Transverse colon (tissue), 4 donors: ENCODE results near the gene CLECL1. TPM values are rescaled to one million over a fixed set of nuclear protein-coding genes. Genes with fewer than 3 reads are reported as not detected.

ENCODE experiments used
- DNase-seq: peaks from one replicate; pipeline ENCODE4 v3.0.0-alpha.2; 2019
- H3K27ac ChIP-seq, 4 donors: fragments of 200-600 bp; sonication (generic); 2 replicates each; pipeline ENCODE4 v1.5.1; 2016 to 2018; ENCODE audit warnings: inconsistent platforms in 4 of 4
- H3K27me3 ChIP-seq: fragments of 200-600 bp; sonication (generic); 2 replicates; pipeline ENCODE4 v1.5.1; 2017; ENCODE audit warnings: inconsistent platforms
- H3K36me3 ChIP-seq, 4 donors: fragments of 200-600 bp; sonication (generic); 2 replicates each; pipeline ENCODE4 v1.5.1; 2017 to 2019; ENCODE audit warnings: inconsistent platforms in 4 of 4
- H3K4me1 ChIP-seq, 4 donors: fragments of 200-600 bp; sonication (generic); 2 replicates each; pipeline ENCODE4 v1.5.1; 2017 to 2020; ENCODE audit warnings: inconsistent platforms in 4 of 4
- H3K4me3 ChIP-seq, 4 donors: fragments of 200-600 bp; sonication (generic); 1 replicate in 1 of 4; 2 replicates in 3 of 4; pipeline versions ENCODE4 v1.5.1 to v1.6.1; 2017 to 2019; ENCODE audit warnings: inconsistent platforms in 4 of 4
- H3K9me3 ChIP-seq, 2 donors: fragments of 200-600 bp; sonication (generic); 2 replicates each; pipeline ENCODE4 v1.5.1; 2017 to 2019; ENCODE audit warnings: inconsistent platforms in 2 of 2
- EP300 ChIP-seq: sonication (generic); formaldehyde crosslinking; IDR thresholded peaks from one replicate; pipeline ENCODE4 v1.6.1; 2017; ENCODE audit warnings: antibody characterized with exemption, low read depth
- POLR2A ChIP-seq: fragments of 450-650 bp; IDR thresholded peaks from one replicate; pipeline ENCODE4 v1.6.1; 2016; ENCODE audit warnings: antibody characterized with exemption, mild to moderate bottlenecking, moderate library complexity
- POLR2AphosphoS5 ChIP-seq, 3 donors: sonication (generic); formaldehyde crosslinking; IDR thresholded peaks; one replicate each; pipeline ENCODE4 v1.6.1; 2016; ENCODE audit warnings: antibody characterized with exemption in 3 of 3
- WGBS, 2 donors: methylation state at CpG; one replicate each; pipeline ENCODE4 v1.1.5; 2018; ENCODE audit warnings: low coverage in 1 of 2; 5-methylcytosine and 5-hydroxymethylcytosine counted together
- in situ Hi-C, 4 donors: fragments of 200-750 bp; cut with MboI; loops; one replicate each; pipeline versions ENCODE4 v1.15.0 to v1.15.1; 2017; ENCODE audit warnings: low sequenced_read_pairs in 3 of 4, low pct_ligation_motif_present in 1 of 4, low pct_unique_long_range_greater_than_20kb in 1 of 4
- intact Hi-C: fragments of 100-400 bp; cut with DNase I; formaldehyde crosslinking; loops from one replicate; pipeline ENCODE4 v1.15.1; 2023; ENCODE audit warnings: low total_unique reads
- total RNA-seq, 4 donors: library from RNA; depleted of rRNA; stranded (reverse); fragments of >200 nt; gene quantifications; one replicate each; pipeline ENCODE4 v1.1.0, GENCODE V29; 2016
- TF ChIP-seq, protein P1 (sequence below), 5 experiments: fragments of 200-600 bp in 3 of 5; fragments of 450-650 bp in 2 of 5; sonication (generic) in 3 of 5; IDR thresholded peaks; 1 replicate in 2 of 5; 2 replicates in 3 of 5; pipeline ENCODE4 v1.5.1; 2016 to 2017; ENCODE audit warnings: antibody characterized with exemption in 5 of 5, inconsistent platforms in 3 of 5, mild to moderate bottlenecking in 2 of 5, moderate library complexity in 1 of 5

Gene CLECL1
- total RNA-seq, 4 donors from 2014 or later = 2.7 TPM; not detected in 3

DNA sequence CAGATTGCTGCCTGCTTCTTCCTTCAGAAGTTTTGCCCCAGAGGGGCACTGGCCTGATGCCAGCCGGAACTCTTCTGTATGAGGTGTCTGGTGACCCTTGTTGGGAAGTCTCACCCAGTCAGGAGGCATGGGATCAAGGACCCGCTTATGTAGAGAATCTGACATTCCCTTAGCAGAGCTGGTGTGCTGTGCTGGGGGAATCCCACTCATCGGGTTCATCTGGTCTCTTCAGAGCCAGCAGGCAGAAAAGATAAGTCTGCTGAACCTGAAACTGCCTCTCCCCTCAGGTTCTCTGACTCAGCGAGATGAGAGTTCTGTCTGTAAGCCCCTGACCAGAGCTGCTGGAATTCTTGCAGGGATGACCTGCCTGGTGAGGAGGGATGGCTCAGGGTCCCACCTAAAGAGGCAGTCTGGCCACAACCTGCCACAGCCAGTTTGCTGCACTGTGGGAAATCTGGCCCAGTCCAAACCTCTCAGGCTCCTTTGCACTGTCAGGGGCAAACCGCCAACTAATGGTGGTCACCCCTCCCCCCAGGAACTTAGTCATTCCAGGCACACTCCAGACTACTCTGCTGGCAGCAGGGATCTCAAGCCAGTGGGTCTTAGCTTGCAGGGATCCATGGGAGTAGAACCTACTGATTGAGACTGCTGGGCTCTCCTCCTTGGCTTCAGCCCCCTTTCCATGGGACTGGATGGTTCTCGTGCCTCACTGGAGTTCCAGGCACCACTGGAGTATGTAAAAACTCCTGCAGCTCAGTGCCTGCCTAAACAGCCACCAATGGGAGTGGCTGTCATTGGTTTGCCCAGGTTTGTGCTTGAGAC lies 59.3 kb downstream of the CLECL1 start:
- H3K36me3 ChIP-seq = no peaks in the 10 kb centered on the region
- DNase-seq = peak; percentile 42
- peak overlapping the region in 1 of 4 donors; percentile 10 for H3K4me3 ChIP-seq
- TF ChIP-seq EP300 (no peak), POLR2AphosphoS5 (IDR thresholded peaks at IDR 0.05) (no peak), POLR2A (no peak)
- TF ChIP-seq, protein P1, sequence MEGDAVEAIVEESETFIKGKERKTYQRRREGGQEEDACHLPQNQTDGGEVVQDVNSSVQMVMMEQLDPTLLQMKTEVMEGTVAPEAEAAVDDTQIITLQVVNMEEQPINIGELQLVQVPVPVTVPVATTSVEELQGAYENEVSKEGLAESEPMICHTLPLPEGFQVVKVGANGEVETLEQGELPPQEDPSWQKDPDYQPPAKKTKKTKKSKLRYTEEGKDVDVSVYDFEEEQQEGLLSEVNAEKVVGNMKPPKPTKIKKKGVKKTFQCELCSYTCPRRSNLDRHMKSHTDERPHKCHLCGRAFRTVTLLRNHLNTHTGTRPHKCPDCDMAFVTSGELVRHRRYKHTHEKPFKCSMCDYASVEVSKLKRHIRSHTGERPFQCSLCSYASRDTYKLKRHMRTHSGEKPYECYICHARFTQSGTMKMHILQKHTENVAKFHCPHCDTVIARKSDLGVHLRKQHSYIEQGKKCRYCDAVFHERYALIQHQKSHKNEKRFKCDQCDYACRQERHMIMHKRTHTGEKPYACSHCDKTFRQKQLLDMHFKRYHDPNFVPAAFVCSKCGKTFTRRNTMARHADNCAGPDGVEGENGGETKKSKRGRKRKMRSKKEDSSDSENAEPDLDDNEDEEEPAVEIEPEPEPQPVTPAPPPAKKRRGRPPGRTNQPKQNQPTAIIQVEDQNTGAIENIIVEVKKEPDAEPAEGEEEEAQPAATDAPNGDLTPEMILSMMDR (IDR thresholded peaks at IDR 0.05) = no peak
- in situ Hi-C loops (no loop called here), intact Hi-C loops (no loop called here)
- H3K4me1 ChIP-seq = peaks cover 0 to 9% (median 0%) of the 10 kb centered on the region in 4 donors
- H3K9me3 ChIP-seq = no peaks in the 10 kb centered on the region
- H3K27me3 ChIP-seq = no peaks in the 10 kb centered on the region
- H3K27ac ChIP-seq = peak overlapping the region; percentile 36 to 67 (median 56)
- WGBS, 2 donors = 60% methylated on average over 6 of the region's 6 CpGs; no CpG with 5 or more reads in 1 of the 2 donors

Other genes with a start within 250 kb of the CLECL1 start
- 1 to 10 TPM in 2 of 4 donors, not detected in 2; 1.2 to 5.2 TPM for gene KLRB1, start 125.2 kb downstream of the CLECL1 start, total RNA-seq
- 10 to 100 TPM in 2 of 4 donors, 1 to 10 TPM in 2; 5.4 to 23.3 (median 9.3) TPM for gene CLEC2D, start 63.4 kb downstream of the CLECL1 start, total RNA-seq
- gene CD69, start 27.8 kb upstream of the CLECL1 start, total RNA-seq = 10 to 100 TPM in 1 of 4 donors, 1 to 10 TPM in 1, not detected in 2; 7.8 to 19.2 TPM
- gene KLRF1, start 94.4 kb upstream of the CLECL1 start, total RNA-seq = not detected
- 10 to 100 TPM in 1 of 4 donors, 1 to 10 TPM in 1, not detected in 2; 4.8 to 11.7 TPM for gene CLEC2B, start 136.3 kb upstream of the CLECL1 start, total RNA-seq
- not detected for gene KLRF2, start 148.4 kb upstream of the CLECL1 start, total RNA-seq
- not detected for gene CLEC2A, start 199.3 kb upstream of the CLECL1 start, total RNA-seq
- 1 to 10 TPM in 1 of 4 donors, under 1 TPM in 1, not detected in 2; 0.27 to 1.4 TPM for gene CLEC12A, start 238.3 kb upstream of the CLECL1 start, total RNA-seq